LNCaP clone FGC (cell line): ENCODE data around the gene SORCS2.

Experiments
- DNase-seq: peaks from one replicate; pipeline ENCODE4 v3.0.0-alpha.2; 2011; ENCODE audit warnings: low read depth
- H3K4me3 ChIP-seq: 2 replicates; pipeline ENCODE4 v1.5.1; 2011; ENCODE audit warnings: mild to moderate bottlenecking, low read depth, low read length, control low read depth
- TF ChIP-seq, protein P1 (sequence below): IDR thresholded peaks from 2 replicates; pipeline ENCODE4 v1.5.1; 2012; ENCODE audit warnings: mild to moderate bottlenecking; ENCODE audit not compliant: control insufficient read depth, insufficient read depth; ENCODE audit errors: extremely low read depth

SORCS2 gene

GRCh38 chr4:7711307-7711963, 519.1 kb downstream of the SORCS2 start:
- DNase-seq: no peak
- H3K4me3 ChIP-seq: no peak overlapping the region
- TF ChIP-seq, protein P1, sequence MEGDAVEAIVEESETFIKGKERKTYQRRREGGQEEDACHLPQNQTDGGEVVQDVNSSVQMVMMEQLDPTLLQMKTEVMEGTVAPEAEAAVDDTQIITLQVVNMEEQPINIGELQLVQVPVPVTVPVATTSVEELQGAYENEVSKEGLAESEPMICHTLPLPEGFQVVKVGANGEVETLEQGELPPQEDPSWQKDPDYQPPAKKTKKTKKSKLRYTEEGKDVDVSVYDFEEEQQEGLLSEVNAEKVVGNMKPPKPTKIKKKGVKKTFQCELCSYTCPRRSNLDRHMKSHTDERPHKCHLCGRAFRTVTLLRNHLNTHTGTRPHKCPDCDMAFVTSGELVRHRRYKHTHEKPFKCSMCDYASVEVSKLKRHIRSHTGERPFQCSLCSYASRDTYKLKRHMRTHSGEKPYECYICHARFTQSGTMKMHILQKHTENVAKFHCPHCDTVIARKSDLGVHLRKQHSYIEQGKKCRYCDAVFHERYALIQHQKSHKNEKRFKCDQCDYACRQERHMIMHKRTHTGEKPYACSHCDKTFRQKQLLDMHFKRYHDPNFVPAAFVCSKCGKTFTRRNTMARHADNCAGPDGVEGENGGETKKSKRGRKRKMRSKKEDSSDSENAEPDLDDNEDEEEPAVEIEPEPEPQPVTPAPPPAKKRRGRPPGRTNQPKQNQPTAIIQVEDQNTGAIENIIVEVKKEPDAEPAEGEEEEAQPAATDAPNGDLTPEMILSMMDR: no peak

GRCh38 chr4:7712021-7712671, 519.8 kb downstream of the SORCS2 start:
- DNase-seq: no peak
- H3K4me3 ChIP-seq: no peak overlapping the region
- TF ChIP-seq, protein P1: no peak

DNA sequence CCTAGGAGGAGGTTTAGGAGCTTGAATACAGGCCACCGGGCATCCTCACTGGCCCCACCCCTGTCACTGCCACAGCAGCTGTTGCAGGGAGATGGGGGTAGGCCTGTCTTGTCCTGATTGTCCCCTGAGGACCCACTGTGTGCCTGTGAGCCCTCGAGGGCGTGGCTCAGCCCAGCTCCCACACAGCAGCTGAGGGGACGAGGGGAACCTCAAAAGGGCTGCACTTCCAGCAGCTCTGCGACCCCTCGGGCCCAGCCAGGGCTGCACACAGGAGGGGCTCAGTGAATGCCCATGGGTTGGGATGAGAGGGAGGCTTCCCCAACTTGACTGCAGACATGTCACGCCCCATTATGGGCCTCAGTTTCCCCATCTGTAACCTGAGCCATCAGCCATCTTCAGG, 521.4 kb downstream of the SORCS2 start:
- TF ChIP-seq, protein P1: no peak
- no peak for DNase-seq
- H3K4me3 ChIP-seq: no peak overlapping the region

DNA sequence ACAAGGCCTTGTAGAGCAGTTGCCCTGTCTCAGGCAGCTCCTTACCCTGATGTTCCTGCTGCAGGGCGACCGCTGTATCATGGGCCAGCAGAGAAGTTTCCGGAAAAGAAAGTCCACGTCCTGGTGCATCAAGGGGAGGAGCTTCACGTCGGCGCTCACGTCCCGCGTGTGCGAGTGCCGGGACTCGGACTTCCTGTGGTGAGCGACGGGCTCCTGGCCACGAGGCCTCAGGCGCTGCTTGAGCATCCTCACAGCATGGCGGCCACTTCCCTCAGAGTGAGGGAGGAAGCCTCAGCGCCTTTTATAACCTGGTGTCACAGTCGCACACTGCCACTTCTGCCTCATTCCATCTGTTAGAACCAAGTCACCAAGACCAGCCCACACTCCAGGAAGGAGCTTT, 521.8 kb downstream of the SORCS2 start:
- DNase-seq: no peak
- TF ChIP-seq, protein P1: no peak
- H3K4me3 ChIP-seq: no peak overlapping the region

DNA sequence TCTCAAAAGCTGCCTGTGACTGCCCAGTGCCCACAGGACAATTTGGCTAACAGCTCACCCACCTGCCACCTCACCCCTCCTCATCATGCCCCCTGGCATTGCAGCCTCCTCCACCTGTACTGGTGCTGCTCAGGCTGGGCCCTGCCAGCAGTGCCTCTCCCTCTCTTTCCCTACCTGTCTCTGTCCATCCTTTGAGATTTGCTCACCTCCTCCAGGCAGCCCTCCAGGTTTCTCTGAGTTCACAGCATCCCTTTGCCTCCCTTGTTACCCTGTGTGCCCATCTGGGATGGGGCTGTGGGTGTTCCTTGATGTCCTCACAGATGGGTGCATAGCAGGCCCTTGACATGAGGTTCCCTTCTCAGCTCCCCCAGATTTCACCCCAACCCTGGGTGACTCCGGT, 522.4 kb downstream of the SORCS2 start:
- H3K4me3 ChIP-seq: no peak overlapping the region
- DNase-seq: no peak
- TF ChIP-seq, protein P1: no peak

DNA sequence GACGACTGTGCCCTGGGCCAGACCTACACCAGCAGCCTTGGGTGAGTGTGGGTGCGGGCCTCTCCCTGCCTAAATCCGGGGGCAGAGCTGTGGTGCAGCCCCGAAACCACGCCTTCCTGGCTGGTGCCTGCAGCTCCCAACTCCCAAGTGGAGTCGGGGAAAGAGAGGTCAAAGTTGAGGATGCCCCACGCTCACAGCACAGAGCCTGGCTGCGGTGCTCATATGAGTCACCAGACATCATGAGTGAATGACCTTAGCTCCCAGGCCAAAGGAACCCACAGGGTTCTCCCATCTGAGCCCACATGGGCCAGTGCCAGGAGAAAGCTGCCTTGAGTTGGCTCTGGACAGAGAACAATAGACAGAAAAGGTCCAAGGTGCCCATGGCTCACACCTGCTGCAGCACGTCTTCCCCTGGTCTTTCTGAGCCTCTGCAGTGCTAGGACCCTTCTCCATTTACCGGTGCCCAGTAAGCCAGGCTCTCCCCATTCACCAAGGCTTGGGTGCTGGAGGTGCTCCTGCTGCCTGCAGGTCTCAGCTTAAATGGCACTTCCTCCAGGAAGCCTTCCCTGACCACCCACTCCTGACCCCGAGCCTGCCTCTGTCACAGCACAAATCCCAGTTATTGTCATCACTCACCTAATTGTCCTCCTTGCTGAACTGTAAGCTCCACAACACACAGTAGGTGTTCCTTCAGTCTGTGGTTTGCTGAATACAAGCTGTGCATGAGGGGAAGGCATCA, 523.1 kb downstream of the SORCS2 start:
- DNase-seq: no peak
- no peak overlapping the region for H3K4me3 ChIP-seq
- TF ChIP-seq, protein P1: no peak
